SK-N-MC (cell line): ENCODE measurements around the gene NT5C1B.

Experiments used
- EZH2 ChIP-seq: fragments of 200-600 bp; sonication (generic); IDR thresholded peaks from one replicate; pipeline ENCODE4 v1.6.1; 2017; ENCODE audit warnings: antibody characterized with exemption
- POLR2AphosphoS5 ChIP-seq: IDR thresholded peaks from 2 replicates; pipeline ENCODE4 v1.6.1; 2012; ENCODE audit warnings: mild to moderate bottlenecking, low read depth, low read length, borderline replicate concordance

GRCh38 chr2:18599509-18600254 lies 10.3 kb upstream of the NT5C1B start:
- TF ChIP-seq EZH2 = no peak
- TF ChIP-seq POLR2AphosphoS5 = no peak
